AG10803 (cell line): Measurements from ENCODE around the gene PEX13.
A peak's percentile ranks its signal among the peaks of the same experiment; 100 is the strongest.

Experiments used
- DNase-seq: peaks from one replicate; pipeline ENCODE4 v3.0.0; 2010; ENCODE audit warnings: low read depth
- H3K4me3 ChIP-seq: 2 replicates; pipeline ENCODE4 v1.5.1; 2011; ENCODE audit warnings: mild to moderate bottlenecking, low read length, control low read depth
- TF ChIP-seq, protein P1 (sequence below): conservative IDR thresholded peaks from 2 replicates; pipeline ENCODE4 v1.5.1; 2011; ENCODE audit warnings: mild to moderate bottlenecking, low read length, control low read depth, inconsistent platforms

PEX13 gene

GRCh38 chr2:60991644-60992043 lies 25.9 kb upstream of the PEX13 start:
- TF ChIP-seq, protein P1, sequence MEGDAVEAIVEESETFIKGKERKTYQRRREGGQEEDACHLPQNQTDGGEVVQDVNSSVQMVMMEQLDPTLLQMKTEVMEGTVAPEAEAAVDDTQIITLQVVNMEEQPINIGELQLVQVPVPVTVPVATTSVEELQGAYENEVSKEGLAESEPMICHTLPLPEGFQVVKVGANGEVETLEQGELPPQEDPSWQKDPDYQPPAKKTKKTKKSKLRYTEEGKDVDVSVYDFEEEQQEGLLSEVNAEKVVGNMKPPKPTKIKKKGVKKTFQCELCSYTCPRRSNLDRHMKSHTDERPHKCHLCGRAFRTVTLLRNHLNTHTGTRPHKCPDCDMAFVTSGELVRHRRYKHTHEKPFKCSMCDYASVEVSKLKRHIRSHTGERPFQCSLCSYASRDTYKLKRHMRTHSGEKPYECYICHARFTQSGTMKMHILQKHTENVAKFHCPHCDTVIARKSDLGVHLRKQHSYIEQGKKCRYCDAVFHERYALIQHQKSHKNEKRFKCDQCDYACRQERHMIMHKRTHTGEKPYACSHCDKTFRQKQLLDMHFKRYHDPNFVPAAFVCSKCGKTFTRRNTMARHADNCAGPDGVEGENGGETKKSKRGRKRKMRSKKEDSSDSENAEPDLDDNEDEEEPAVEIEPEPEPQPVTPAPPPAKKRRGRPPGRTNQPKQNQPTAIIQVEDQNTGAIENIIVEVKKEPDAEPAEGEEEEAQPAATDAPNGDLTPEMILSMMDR: no peak
- no peak overlapping the region for H3K4me3 ChIP-seq
- no peak for DNase-seq

DNA sequence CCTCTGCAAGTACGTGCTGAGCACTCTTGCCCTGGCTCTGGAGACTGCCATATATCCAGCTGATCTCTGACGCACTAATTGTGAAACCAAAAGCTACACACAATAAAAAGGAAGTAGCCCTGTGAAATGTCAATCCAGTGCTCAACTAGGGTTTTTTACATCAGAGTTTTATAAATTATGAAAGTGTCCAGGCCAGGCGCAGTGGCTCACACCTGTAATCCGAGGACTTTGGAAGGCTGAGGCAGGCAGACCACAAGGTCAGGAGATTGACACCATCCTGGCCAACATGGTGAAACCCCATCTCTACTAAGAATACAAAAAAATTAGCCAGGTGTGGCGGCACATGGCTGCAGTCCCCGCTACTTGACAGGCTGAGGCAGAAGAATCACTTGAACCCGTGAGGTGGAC lies 24.5 kb upstream of the PEX13 start:
- no peak for DNase-seq
- TF ChIP-seq, protein P1: no peak
- H3K4me3 ChIP-seq: no peak overlapping the region

DNA sequence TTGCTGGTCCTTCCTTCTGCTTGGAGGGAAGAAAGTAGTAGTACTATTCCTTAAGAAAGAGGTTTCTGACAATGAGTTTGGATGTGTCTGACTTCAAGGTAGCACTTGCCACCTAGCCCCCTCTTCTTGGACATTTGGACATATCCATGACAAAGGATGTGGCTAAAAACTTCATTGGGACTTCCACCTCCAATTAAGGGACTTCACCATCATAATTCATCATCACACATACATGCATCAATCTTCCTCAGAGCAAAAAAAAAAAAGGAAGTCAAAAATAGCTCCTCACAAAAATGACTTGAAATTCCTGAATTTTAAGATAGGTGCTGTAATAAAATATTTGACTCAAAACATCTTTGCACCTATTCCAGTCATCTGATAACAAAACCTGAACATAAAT lies 23.4 kb upstream of the PEX13 start:
- TF ChIP-seq, protein P1: no peak
- no peak for DNase-seq
- no peak overlapping the region for H3K4me3 ChIP-seq

DNA sequence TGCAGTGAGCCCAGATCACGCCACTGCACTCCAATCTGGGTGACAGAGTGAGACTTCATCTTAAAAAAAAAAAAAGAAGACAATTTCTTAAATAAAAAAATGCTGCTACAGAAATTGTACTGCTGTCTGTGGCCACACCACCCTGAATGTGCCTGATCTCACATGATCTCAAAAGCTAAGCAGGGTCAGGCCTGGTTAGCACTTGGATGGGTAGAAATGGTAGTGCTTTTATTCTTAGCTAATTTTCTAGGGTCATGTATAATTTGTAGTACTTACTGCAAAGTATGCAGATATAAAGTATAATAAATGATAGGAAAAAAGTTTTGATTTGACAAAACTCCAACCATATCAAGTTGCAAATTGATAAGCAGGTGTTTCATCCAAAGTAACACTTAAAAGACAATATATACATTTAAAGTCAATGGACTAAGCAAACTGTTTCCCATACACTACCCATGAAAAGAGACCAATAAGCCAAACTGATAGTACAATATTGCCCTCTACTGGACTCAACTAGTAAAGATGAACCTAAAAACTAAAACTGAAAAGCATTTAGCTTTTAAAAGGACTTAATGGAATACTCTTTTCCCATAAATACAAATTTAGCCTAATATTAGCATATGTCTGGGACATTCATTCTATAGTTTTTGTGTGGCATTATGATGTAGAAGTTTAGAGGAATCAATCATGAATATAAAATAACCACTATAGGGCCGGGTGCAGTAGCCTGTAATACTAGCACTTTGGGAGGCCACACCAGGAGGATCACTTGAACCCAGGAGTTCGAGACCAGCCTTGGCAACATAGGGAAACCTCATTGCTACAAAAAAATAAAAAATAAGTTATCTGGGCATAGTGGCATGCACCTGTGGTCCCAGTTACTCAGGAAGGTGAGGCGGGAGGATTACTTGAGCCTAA lies 18.6 kb upstream of the PEX13 start:
- H3K4me3 ChIP-seq: no peak overlapping the region
- TF ChIP-seq, protein P1: peak; percentile 71
- peak; percentile 44 for DNase-seq

GRCh38 chr2:61005736-61006135 lies 11.8 kb upstream of the PEX13 start:
- DNase-seq: no peak
- TF ChIP-seq, protein P1: no peak
- no peak overlapping the region for H3K4me3 ChIP-seq

DNA sequence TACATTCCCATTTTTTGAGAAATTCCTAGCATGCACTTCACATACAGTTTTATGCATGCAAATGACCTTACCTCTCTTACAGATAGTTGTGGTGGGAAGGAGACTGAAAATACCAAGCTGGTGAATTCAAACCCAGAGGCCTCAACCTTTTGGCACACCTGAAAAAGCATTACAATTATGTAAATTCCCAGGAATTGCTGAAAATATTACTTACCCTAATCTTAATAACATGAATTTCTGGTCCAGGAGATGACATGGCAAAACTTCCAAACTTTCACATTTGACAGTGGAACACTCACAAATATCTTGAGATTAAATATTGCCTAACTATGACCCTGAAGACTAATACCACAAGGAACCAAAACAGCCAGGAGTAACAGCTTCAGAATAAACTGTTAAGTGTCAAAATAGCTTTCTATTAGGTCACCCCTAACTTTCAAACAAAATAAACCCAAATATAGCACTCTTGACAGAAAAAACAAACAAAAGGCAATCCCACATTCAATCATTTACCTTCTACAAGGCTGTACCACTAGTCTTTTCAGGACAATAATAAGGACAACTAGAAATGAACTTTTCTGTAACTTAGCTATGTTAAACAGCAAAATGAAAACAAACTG lies 10.9 kb upstream of the PEX13 start:
- DNase-seq: no peak
- TF ChIP-seq, protein P1: no peak
- no peak overlapping the region for H3K4me3 ChIP-seq

- TF ChIP-seq, protein P1: no peak
- DNase-seq: no peak
These were observed 8.2 kb upstream of the PEX13 start for GRCh38 chr2:61009355-61009754.

More at GRCh38 chr2:61009355-61009754, 8.2 kb upstream of the PEX13 start:
- no peak overlapping the region for H3K4me3 ChIP-seq
